Posterior vena cava (tissue), 2 donors: ENCODE measurements around the gene SEC11A. TPM values are rescaled to one million over a fixed set of nuclear protein-coding genes. Genes with fewer than 3 reads are reported as not detected.

ENCODE experiments used
- DNase-seq: peaks from one replicate; pipeline ENCODE4 v3.0.0-alpha.2; 2020; ENCODE audit warnings: low spot score
- intact Hi-C, 2 donors: fragments of 100-400 bp; cut with DNase I; formaldehyde crosslinking; loops; one replicate each; pipeline versions ENCODE4 v1.14.1 to v1.14.2; 2022 to 2023
- total RNA-seq, 2 donors: library from RNA; stranded (reverse); fragmentation: NEBNext Ultra II Directional; extraction: Animal tissue kit (Norgen Biotek cat#: 25700); gene quantifications; one replicate each; pipeline ENCODE4 v1.2.1, GENCODE V29; 2021
- donor health status: DM: yes; HTN: yes; CAD: no.
- donor health status: DM: yes; HTN: yes; CAD: no.

Gene SEC11A
- total RNA-seq, 2 donors from 2014 or later = 83.0 to 113 TPM

- intact Hi-C loops = no loop called here
- peak; percentile 47 for DNase-seq
Observed at GRCh38 chr15:84621358-84621979, 94.5 kb downstream of the SEC11A start.

- intact Hi-C loops = no loop called here
- peak; percentile 18 for DNase-seq
Observed at GRCh38 chr15:84620626-84621025, 95.3 kb downstream of the SEC11A start.

Other genes with a start within 250 kb of the SEC11A start
- gene ZSCAN2, start 115.1 kb downstream of the SEC11A start, total RNA-seq = 1 to 10 TPM; 3.0 to 4.7 TPM
- 10 to 100 TPM; 18.0 to 18.7 TPM for gene WDR73, start 61.9 kb downstream of the SEC11A start, total RNA-seq
- 1 to 10 TPM; 5.7 to 8.7 TPM for gene NMB, start 57.9 kb downstream of the SEC11A start, total RNA-seq
- gene ZNF592, start 32.5 kb upstream of the SEC11A start, total RNA-seq = 10 to 100 TPM; 21.3 to 21.8 TPM
- gene ALPK3, start 101.2 kb upstream of the SEC11A start, total RNA-seq = 10 to 100 TPM; 18.6 to 27.3 TPM
- gene SLC28A1, start 168.5 kb upstream of the SEC11A start, total RNA-seq = under 1 TPM in 1 of 2 donors, not detected in 1; 0.24 TPM